Ishikawa (cell line): ENCODE data around the gene EFNA5.

Experiments used
- CREB1 ChIP-seq: IDR thresholded peaks from 2 replicates; pipeline ENCODE4 v1.6.1; 2012; ENCODE audit warnings: low read depth
- EGR1 ChIP-seq: IDR thresholded peaks from 2 replicates; pipeline ENCODE4 v1.6.1; 2012
- EP300 ChIP-seq: IDR thresholded peaks from 2 replicates; pipeline ENCODE4 v1.6.1; 2012; ENCODE audit warnings: borderline replicate concordance
- FOXM1 ChIP-seq: IDR thresholded peaks from 2 replicates; pipeline ENCODE4 v1.6.1; 2012; ENCODE audit warnings: low read depth, borderline replicate concordance
- NFIC ChIP-seq: IDR thresholded peaks from 2 replicates; pipeline ENCODE4 v1.6.1; 2012
- RAD21 ChIP-seq: IDR thresholded peaks from 2 replicates; pipeline ENCODE4 v1.6.1; 2012; ENCODE audit warnings: low read depth
- TAF1 ChIP-seq: IDR thresholded peaks from 2 replicates; pipeline ENCODE4 v1.6.1; 2012; ENCODE audit warnings: low read depth, mild to moderate bottlenecking
- TEAD4 ChIP-seq: IDR thresholded peaks from 2 replicates; pipeline ENCODE4 v1.6.1; 2012
- YY1 ChIP-seq: IDR thresholded peaks from 2 replicates; pipeline ENCODE4 v1.6.1; 2012; ENCODE audit warnings: low read depth
- ZBTB7A ChIP-seq: IDR thresholded peaks from 2 replicates; pipeline ENCODE4 v1.6.1; 2012; ENCODE audit warnings: low read depth
- TF ChIP-seq, protein P1 (sequence below): IDR thresholded peaks from 2 replicates; pipeline ENCODE4 v1.6.1; 2012
- TF ChIP-seq, protein P2 (sequence below): IDR thresholded peaks from 2 replicates; pipeline ENCODE4 v1.6.1; 2012

DNA sequence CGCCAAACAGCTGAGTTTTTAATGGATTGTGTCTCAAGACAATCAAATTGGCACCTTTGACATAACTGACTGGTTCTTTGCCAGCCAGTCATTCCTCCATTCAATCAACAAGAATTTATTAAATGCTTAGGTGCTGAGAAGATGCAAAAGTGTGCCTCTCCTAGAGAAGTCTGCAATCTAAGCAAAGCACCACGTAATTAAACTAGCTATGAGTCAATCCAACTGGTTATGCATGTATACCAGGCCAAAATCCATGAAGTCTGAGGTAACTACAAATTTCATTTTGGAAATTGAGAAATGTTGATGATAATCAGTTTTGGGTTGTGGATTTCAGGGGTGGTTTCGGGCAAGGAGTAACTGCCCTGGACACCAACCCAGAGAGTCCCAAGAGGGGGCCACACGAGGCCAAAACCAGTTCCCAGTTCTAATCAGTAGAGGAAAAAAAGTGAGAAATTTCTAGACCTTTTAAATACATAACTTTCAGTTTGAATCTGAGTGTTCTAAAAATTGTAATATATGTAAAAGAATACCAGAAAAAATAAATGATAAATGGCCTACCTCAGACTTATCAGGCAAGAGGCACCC lies 92.6 kb downstream of the EFNA5 start:
- TF ChIP-seq TAF1 (no peak), NFIC (no peak), FOXM1 (no peak), YY1 (no peak), RAD21 (no peak), TEAD4 (no peak), EGR1 (no peak), EP300 (no peak), CREB1 (no peak), ZBTB7A (no peak)
- TF ChIP-seq, protein P1, sequence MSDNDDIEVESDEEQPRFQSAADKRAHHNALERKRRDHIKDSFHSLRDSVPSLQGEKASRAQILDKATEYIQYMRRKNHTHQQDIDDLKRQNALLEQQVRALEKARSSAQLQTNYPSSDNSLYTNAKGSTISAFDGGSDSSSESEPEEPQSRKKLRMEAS = no peak
- TF ChIP-seq, protein P2, sequence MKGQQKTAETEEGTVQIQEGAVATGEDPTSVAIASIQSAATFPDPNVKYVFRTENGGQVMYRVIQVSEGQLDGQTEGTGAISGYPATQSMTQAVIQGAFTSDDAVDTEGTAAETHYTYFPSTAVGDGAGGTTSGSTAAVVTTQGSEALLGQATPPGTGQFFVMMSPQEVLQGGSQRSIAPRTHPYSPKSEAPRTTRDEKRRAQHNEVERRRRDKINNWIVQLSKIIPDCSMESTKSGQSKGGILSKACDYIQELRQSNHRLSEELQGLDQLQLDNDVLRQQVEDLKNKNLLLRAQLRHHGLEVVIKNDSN = no peak
